ENCODE results near the gene ZNF511. TPM values are rescaled to one million over a fixed set of nuclear protein-coding genes. Genes with fewer than 3 reads are reported as not detected.

ZNF511 gene
- total and polyA plus RNA-seq, 9 of the 15 experiments (the other 6 are each of a cell fraction or from before 2014, with no cell fraction given): 0.61 to 69.3 (median 40.1) TPM

DNA sequence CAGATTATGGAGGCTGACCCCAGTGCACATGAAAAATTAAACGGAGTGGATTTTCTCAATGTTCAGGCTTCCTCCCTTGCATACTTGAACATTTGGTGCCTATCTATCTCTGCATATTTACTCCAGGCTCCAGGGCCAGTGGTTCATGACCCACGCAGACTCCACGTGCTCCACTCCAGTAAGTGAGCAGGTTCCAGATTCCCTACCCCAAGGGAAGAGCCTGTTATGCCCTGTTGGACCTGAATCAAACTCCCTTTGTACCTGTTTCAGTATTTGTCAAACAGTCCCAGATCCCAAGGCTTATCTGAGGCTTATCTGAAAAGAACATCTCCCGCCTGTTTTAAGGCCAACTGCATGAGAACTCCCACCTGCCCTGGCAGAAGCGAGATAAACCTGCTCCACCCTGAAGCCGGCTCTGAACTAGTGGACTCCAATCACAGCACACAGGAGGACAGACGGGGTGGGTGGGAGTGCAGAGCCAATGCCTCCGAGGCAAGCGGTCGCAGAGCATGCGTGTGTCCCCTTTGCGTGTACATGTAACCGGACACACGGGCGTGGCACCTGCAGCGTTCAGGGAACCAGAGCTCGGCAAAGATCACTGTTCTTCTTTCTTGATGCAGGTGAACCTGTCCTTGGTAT lies 51.4 kb downstream of the ZNF511 start:
- H4K20me1 ChIP-seq (replicated peaks; ENCODE audit: control insufficient read depth, insufficient read depth, low read length): no peaks in the 10 kb centered on the region
- H3K27me3 ChIP-seq (ENCODE audit: control insufficient read depth in 2 of 2, insufficient read depth in 2 of 2, low read length in 2 of 2): no peaks in the 10 kb centered on the region
- in situ Hi-C loops (cut with MboI) (no loop called here), intact Hi-C loops (cut with micrococcal nuclease) (loop anchor here (5.0 kb wide), 1 partner anchor 32 kb away; the partner anchor contains the start of gene MTG1)
- CTCF ChIA-PET (ENCODE audit: low intra/inter-chr PET ratio): no interaction called here
- H3K79me2 ChIP-seq (ENCODE audit: control insufficient read depth, insufficient read depth, low read length): peaks cover 12% of the 10 kb centered on the region
- ATAC-seq (peak; percentile 19), FAIRE-seq (peak; percentile 74), DNase-seq (ENCODE audit: extremely low read depth in 1 of 4, low spot score in 3 of 4) (peak in 3 of 4 experiments; percentile 34 to 73 (median 50))
- no peak overlapping the region for H3K4me3 ChIP-seq
- no TSS peak for BruUV-seq (replicated peaks)
- peak overlapping the region; percentile 52 for H3K4me2 ChIP-seq (ENCODE audit: insufficient read depth, low read length)
- POLR2A ChIA-PET: interaction anchor here (1.5 to 1.7 kb wide), 3 partner anchors 11 to 17 kb away, joined by 3 to 10 read pairs (median 4); partner anchors contain the start of gene ECHS1
- 0% methylated on average over 13 of the region's 17 CpGs for WGBS (ENCODE audit: insufficient coverage, low coverage, missing lambda C conversion rate)
- H3K9me3 ChIP-seq (replicated peaks; ENCODE audit: control insufficient read depth, insufficient read depth, low read depth, low read length): no peaks in the 10 kb centered on the region
- H3K9me1 ChIP-seq (ENCODE audit: control insufficient read depth, insufficient read depth, low read length): no peaks in the 10 kb centered on the region
- peaks cover 38% of the 10 kb centered on the region; the same call in 1 of the 3 replicates for H3K36me3 ChIP-seq (ENCODE audit: control insufficient read depth, insufficient read depth, low read length)
- H3K27ac ChIP-seq (ENCODE audit: extremely low read depth, low read depth, low read length): peak overlapping the region; percentile 53; the same call in 2 of the 3 replicates
- H3K9ac ChIP-seq (ENCODE audit: insufficient read depth in 1 of 2, low read depth in 2 of 2, low read length in 2 of 2): no peak overlapping the region; a peak in 2 of 4 replicates
- peaks cover 15 to 55% of the 10 kb centered on the region in 2 experiments for H3K4me1 ChIP-seq (replicated peaks in 1 of 2; ENCODE audit: control insufficient read depth in 2 of 2, insufficient read depth in 2 of 2, low read length in 2 of 2)
- H2AFZ ChIP-seq (ENCODE audit: low read depth, low read length): 0 out of 2 replicates have a peak overlapping the region, but pooled peaks have one; percentile 60
- TF ChIP-seq TEAD4 (IDR thresholded peaks at IDR 0.05; ENCODE audit: low read length) (peak; percentile 82), TEAD4 (CRISPR knock-in tag; IDR thresholded peaks at IDR 0.05; ENCODE audit: borderline replicate concordance) (no peak), ESRRB (CRISPR knock-in tag; IDR thresholded peaks at IDR 0.05; ENCODE audit: borderline replicate concordance) (no peak), ZEB2 (IDR thresholded peaks at IDR 0.05) (peak; percentile 74), EGR1 (conservative IDR thresholded peaks at IDR 0.05) (0 out of 2 replicates have a peak, but pooled peaks have one; percentile 5), ZNF23 (CRISPR knock-in tag; IDR thresholded peaks at IDR 0.05) (no peak), ARHGAP35 (IDR thresholded peaks at IDR 0.05; ENCODE audit: partially characterized antibody) (no peak), TARDBP (IDR thresholded peaks at IDR 0.05) (no peak), RCOR1 (IDR thresholded peaks at IDR 0.05; ENCODE audit: borderline replicate concordance in 1 of 2, low read depth in 2 of 2, low read length in 2 of 2) (peak in 1 of 2 experiments; percentile 88; a peak in 3 of 4 replicates), ZNF253 (CRISPR knock-in tag; conservative IDR thresholded peaks at IDR 0.05) (no peak), ZNF134 (CRISPR knock-in tag; conservative IDR thresholded peaks at IDR 0.05) (no peak), TAF15 (IDR thresholded peaks at IDR 0.05; ENCODE audit: low read depth, low read length) (no peak), KDM1A (IDR thresholded peaks at IDR 0.05) (peak; percentile 84), ADNP (tag; IDR thresholded peaks at IDR 0.05) (no peak), POLR2B (IDR thresholded peaks at IDR 0.05; ENCODE audit: low read depth, partially characterized antibody) (no peak), GATAD2B (IDR thresholded peaks at IDR 0.05; ENCODE audit: borderline replicate concordance) (peak; percentile 45; the same call in 1 of the 2 replicates), CXXC5 (CRISPR knock-in tag; IDR thresholded peaks at IDR 0.05) (peak; percentile 37; the same call in 1 of the 2 replicates), ZNF695 (CRISPR knock-in tag; IDR thresholded peaks at IDR 0.05) (no peak)
- TF ChIP-seq, protein P1, sequence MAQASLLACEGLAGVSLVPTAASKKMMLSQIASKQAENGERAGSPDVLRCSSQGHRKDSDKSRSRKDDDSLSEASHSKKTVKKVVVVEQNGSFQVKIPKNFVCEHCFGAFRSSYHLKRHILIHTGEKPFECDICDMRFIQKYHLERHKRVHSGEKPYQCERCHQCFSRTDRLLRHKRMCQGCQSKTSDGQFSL (CRISPR knock-in tag; IDR thresholded peaks at IDR 0.05): no peak
- TF ChIP-seq, protein P1 (tag; IDR thresholded peaks at IDR 0.05): no peak
- TF ChIP-seq, protein P2, sequence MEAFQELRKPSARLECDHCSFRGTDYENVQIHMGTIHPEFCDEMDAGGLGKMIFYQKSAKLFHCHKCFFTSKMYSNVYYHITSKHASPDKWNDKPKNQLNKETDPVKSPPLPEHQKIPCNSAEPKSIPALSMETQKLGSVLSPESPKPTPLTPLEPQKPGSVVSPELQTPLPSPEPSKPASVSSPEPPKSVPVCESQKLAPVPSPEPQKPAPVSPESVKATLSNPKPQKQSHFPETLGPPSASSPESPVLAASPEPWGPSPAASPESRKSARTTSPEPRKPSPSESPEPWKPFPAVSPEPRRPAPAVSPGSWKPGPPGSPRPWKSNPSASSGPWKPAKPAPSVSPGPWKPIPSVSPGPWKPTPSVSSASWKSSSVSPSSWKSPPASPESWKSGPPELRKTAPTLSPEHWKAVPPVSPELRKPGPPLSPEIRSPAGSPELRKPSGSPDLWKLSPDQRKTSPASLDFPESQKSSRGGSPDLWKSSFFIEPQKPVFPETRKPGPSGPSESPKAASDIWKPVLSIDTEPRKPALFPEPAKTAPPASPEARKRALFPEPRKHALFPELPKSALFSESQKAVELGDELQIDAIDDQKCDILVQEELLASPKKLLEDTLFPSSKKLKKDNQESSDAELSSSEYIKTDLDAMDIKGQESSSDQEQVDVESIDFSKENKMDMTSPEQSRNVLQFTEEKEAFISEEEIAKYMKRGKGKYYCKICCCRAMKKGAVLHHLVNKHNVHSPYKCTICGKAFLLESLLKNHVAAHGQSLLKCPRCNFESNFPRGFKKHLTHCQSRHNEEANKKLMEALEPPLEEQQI (IDR thresholded peaks at IDR 0.05): no peak

Measured in K562 (cell line).